ENCODE results near the gene FAM234B.

Gene FAM234B

GRCh38 chr12:13119826-13120225 is 75.6 kb downstream of the FAM234B start:
- no peak for DNase-seq (ENCODE audit: low spot score)

GRCh38 chr12:13120413-13120812 is 76.2 kb downstream of the FAM234B start:
- DNase-seq (ENCODE audit: low spot score), result no peak

- DNase-seq (ENCODE audit: low spot score), result no peak
These were observed 77.4 kb downstream of the FAM234B start for GRCh38 chr12:13121568-13121967.

- DNase-seq (ENCODE audit: low spot score), result peak; percentile 37
These were observed 80.7 kb downstream of the FAM234B start for GRCh38 chr12:13124656-13125505.

GRCh38 chr12:13125996-13126395 is 81.8 kb downstream of the FAM234B start:
- no peak for DNase-seq (ENCODE audit: low spot score)

- DNase-seq (ENCODE audit: low spot score), result no peak
These were observed 82.3 kb downstream of the FAM234B start for GRCh38 chr12:13126494-13126893.

GRCh38 chr12:13127444-13127843 is 83.3 kb downstream of the FAM234B start:
- DNase-seq (ENCODE audit: low spot score), result no peak

- DNase-seq (ENCODE audit: low spot score), result no peak
These were observed 84.2 kb downstream of the FAM234B start for GRCh38 chr12:13128291-13128965.

GRCh38 chr12:13130981-13131380 is 86.8 kb downstream of the FAM234B start:
- no peak for DNase-seq (ENCODE audit: low spot score)
